Lung (tissue), 12 donors: ENCODE data around the gene BCL11A. TPM values are rescaled to one million over a fixed set of nuclear protein-coding genes. Genes with fewer than 3 reads are reported as not detected.

Experiments
- ATAC-seq: fragments of 200-7000 bp; cut with Tn5 transposase; one replicate; pipeline ENCODE4 v1.9.1; 2020; ENCODE audit warnings: moderate number of reproducible peaks; ENCODE audit not compliant: insufficient read depth, low FRiP score
- DNase-seq, 3 donors: peaks; one replicate each; pipeline ENCODE4 v3.0.0-alpha.2; 2013 to 2017
- H3K27ac ChIP-seq, 2 donors: one replicate each; pipeline ENCODE4 v1.5.1; 2013; ENCODE audit warnings: mild to moderate bottlenecking in 2 of 2, moderate library complexity in 2 of 2, control low read depth in 1 of 2, inconsistent platforms in 1 of 2, low read depth in 1 of 2, low read length in 1 of 2
- H3K27me3 ChIP-seq, 3 donors: one replicate each; pipeline ENCODE4 v1.5.1; 2013; ENCODE audit warnings: low read length in 2 of 3; ENCODE audit not compliant: control insufficient read depth in 3 of 3, insufficient read depth in 3 of 3
- H3K36me3 ChIP-seq, 4 donors: one replicate each; pipeline ENCODE4 v1.5.1; 2013; ENCODE audit warnings: low read length in 4 of 4, mild to moderate bottlenecking in 1 of 4, moderate library complexity in 1 of 4; ENCODE audit not compliant: control insufficient read depth in 4 of 4, insufficient read depth in 4 of 4
- H3K4me1 ChIP-seq, 5 donors: one replicate each; pipeline ENCODE4 v1.5.1; 2013; ENCODE audit warnings: low read length in 5 of 5, mild to moderate bottlenecking in 2 of 5, moderate library complexity in 1 of 5; ENCODE audit not compliant: control insufficient read depth in 5 of 5, insufficient read depth in 5 of 5
- H3K4me3 ChIP-seq: one replicate; pipeline ENCODE4 v1.5.1; 2013; ENCODE audit warnings: mild to moderate bottlenecking, control low read depth, moderate library complexity
- H3K9ac ChIP-seq, 2 donors: one replicate each; pipeline ENCODE4 v1.5.1; 2013; ENCODE audit warnings: low read length in 2 of 2, control low read depth in 1 of 2; ENCODE audit not compliant: insufficient read depth in 1 of 2
- H3K9me3 ChIP-seq, 4 donors: one replicate each; pipeline ENCODE4 v1.5.1; 2013; ENCODE audit warnings: low read length in 3 of 4, mild to moderate bottlenecking in 1 of 4, moderate library complexity in 1 of 4; ENCODE audit not compliant: control insufficient read depth in 4 of 4, insufficient read depth in 3 of 4
- CTCF ChIP-seq: IDR thresholded peaks from 2 replicates; pipeline ENCODE4 v1.5.1; 2012; ENCODE audit warnings: mild to moderate bottlenecking; ENCODE audit errors: control extremely low read depth, extremely low read depth
- WGBS, 2 donors: extraction: QIAGEN DNeasy Blood & Tissue Kit; methylation state at CpG; one replicate each; pipeline ENCODE4 v1.1.7; 2013; 5-methylcytosine and 5-hydroxymethylcytosine counted together
- polyA plus RNA-seq, 2 donors: library from polyadenylated mRNA; stranded (reverse); fragments of 200-250 nt; gene quantifications; one replicate each; pipeline ENCODE4 v1.2.1, GENCODE V29; 2013
- total RNA-seq, 2 donors: library from RNA; depleted of rRNA in 1 of 2; stranded (reverse); fragments of >200 nt in 1 of 2; gene quantifications; one replicate each; pipeline ENCODE4 v1.2.1, GENCODE V29; 2014 to 2021
- donor health status: control.
- donor health status: control.
- donor health status: Bipolar disorder and iron deficiency.
- donor health status: healthy.
- donor health status: DM: yes; HTN: yes; CAD: no.

Gene BCL11A
- total and polyA plus RNA-seq, 4 donors, result 1.5 to 21.1 (median 4.7) TPM

GRCh38 chr2:60552851-60553494 lies 481 bp downstream of the BCL11A start:
- Histone ChIP-seq H3K36me3 (no peaks in the 10 kb centered on the region), H3K27me3 (peaks cover 2 to 29% (median 25%) of the 10 kb centered on the region in 3 donors), H3K4me1 (peaks cover 0 to 30% (median 12%) of the 10 kb centered on the region in 5 donors), H3K9me3 (no peaks in the 10 kb centered on the region), H3K4me3 (peak overlapping the region; percentile 12), H3K27ac (peak overlapping the region in 1 of 2 donors; percentile 74), H3K9ac (peak overlapping the region in 1 of 2 donors; percentile 76)
- no peak for DNase-seq
- 1 to 3% methylated on average over 38 of the region's 38 CpGs for WGBS, 2 donors
- TF ChIP-seq CTCF, result no peak
- ATAC-seq, result no peak

GRCh38 chr2:60552078-60552850 lies 1.2 kb downstream of the BCL11A start:
- H3K4me1 ChIP-seq, result peaks cover 0 to 33% (median 7%) of the 10 kb centered on the region in 5 donors
- peak in 1 of 3 donors; percentile 49 for DNase-seq
- no peak overlapping the region for H3K4me3 ChIP-seq
- H3K27me3 ChIP-seq, result peaks cover 2 to 21% (median 18%) of the 10 kb centered on the region in 3 donors
- H3K9ac ChIP-seq, result no peak overlapping the region
- no peaks in the 10 kb centered on the region for H3K9me3 ChIP-seq
- peak overlapping the region in 1 of 2 donors; percentile 74 for H3K27ac ChIP-seq
- ATAC-seq, result no peak
- H3K36me3 ChIP-seq, result no peaks in the 10 kb centered on the region
- no peak for TF ChIP-seq CTCF
- WGBS, 2 donors, result 1% methylated on average over 30 to 49 of the region's 49 CpGs

- WGBS, 2 donors, result 1 to 4% methylated on average over 54 to 63 of the region's 63 CpGs
- peak; percentile 79 to 91 (median 89) for DNase-seq
- ATAC-seq, result no peak
- Histone ChIP-seq H3K27ac (peak overlapping the region in 1 of 2 donors; percentile 74), H3K4me3 (no peak overlapping the region), H3K4me1 (peaks cover 0 to 29% (median 8%) of the 10 kb centered on the region in 5 donors), H3K36me3 (no peaks in the 10 kb centered on the region), H3K27me3 (peaks cover 2 to 13% (median 10%) of the 10 kb centered on the region in 3 donors), H3K9ac (no peak overlapping the region), H3K9me3 (no peaks in the 10 kb centered on the region)
- no peak for TF ChIP-seq CTCF
These were observed 2.0 kb downstream of the BCL11A start for GRCh38 chr2:60551240-60552077.
